ENCODE data around the gene PPIP5K2.

GRCh38 chr5:103174147-103174546 lies 54.0 kb downstream of the PPIP5K2 start:
- no peak for TF ChIP-seq MAX (IDR thresholded peaks at IDR 0.05; ENCODE audit: low read depth, low read length)
- TF ChIP-seq CTCF (IDR thresholded peaks at IDR 0.05; ENCODE audit: low read depth, low read length): no peak
